NAMALWA (cell line): ENCODE data around the gene XRN1.
"Not testable (repeated sequence)": the region's sequence is repeated elsewhere in the genome, so short reads cannot be mapped to it uniquely, and the experiment has no call there.

Experiments used
- DNase-seq: peaks from one replicate; pipeline ENCODE4 v3.0.0-alpha.2; 2015; ENCODE audit warnings: low spot score

Gene XRN1

DNA sequence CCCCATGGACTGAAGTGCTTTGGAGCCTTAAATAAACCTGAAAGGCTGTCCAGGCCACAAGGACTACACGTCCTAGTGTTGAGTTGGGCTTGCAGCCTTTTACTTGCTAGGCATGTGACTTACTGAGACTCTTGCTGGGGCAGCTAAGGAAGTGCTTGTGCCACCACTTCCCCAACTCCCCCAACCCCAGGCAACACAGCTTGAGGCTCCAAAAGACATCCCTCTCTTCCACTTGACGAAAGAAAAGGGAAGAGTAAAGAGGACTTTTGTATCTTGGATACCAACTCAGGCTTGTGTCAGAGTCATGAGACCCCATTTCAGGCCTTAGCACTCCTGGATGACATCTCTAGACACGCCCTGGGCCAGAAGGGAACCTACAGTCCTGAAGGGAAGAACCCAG is 109.8 kb downstream of the XRN1 start:
- no peak for DNase-seq

DNA sequence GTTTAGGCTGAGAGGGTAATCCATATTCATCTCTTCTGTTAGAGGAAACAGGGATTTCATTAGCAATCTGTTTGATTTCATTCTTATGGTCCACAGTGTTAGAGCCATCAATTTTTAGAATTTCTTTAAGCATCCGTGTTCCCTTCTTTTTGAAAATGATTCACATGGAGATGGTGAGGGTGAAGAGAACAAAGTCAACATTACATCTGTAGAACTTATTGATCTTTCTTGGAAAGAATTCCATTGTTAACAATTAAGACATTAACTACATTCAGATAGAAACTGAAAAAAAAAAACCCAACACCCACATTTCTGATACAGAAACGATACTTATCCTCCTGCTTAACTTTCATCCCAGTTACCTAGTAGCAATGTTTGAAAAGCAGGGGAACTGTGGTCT is 115.4 kb downstream of the XRN1 start:
- DNase-seq = no peak

DNA sequence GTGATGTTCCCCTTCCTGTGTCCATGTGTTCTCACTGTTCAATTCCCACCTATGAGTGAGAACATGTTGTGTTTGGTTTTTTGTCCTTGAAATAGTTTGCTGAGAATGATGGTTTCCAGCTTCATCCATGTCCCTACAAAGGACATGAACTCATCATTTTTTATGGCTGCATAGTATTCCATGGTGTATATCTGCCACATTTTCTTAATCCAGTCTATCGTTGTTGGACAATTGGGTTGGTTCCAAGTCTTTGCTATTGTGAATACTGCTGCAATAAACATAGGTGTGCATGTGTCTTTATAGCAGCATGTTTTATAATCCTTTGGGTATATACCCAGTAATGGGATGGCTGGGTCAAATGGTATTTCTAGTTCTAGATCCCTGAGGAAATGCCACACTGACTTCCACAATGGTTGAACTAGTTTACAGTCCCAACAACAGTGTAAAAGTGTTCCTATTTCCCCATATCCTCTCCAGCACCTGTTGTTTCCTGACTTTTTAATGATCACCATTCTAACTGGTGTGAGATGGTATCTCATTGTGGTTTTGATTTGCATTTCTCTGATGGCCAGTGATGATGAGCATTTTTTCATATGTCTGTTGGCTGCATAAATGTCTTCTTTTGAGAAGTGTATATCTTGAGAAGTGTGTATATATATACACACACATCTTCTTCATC is 123.4 kb downstream of the XRN1 start:
- DNase-seq = not testable (repeated sequence)

DNA sequence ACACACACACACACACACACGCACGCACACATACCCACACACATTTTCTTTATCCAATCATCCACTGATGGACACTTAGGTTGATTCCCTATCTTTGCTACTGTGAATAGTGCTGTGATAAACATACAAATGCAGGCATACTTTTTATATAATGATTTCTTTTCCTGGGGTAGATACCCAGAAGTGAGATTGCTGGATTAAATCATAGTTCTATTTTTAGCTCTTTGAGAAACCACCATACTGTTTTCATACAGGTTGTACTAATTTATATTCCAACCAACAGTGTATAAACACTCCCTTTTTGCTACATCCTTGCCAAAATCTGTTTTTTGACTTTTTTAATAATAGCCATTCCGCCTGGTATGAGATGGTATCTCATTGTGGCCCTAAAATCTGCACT is 127.9 kb downstream of the XRN1 start:
- DNase-seq = no peak

DNA sequence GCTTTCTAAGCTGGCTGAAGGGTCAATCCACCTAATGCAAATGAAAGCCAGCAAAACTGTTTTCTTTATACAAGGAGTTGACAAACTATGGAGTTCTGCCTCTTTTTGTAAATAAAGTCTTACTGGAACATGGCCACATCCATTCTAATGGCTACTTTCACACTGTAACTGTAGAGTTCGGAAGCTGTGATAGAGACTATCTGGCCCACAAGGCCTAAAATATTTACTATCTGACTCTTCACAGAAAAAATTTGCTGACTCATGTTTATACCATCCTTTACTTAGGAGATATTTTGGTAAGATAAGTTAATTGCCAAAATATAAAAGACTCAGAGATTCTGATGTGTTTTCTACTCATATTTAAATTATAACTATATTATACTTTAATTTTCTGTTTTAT is 128.7 kb downstream of the XRN1 start:
- no peak for DNase-seq

DNA sequence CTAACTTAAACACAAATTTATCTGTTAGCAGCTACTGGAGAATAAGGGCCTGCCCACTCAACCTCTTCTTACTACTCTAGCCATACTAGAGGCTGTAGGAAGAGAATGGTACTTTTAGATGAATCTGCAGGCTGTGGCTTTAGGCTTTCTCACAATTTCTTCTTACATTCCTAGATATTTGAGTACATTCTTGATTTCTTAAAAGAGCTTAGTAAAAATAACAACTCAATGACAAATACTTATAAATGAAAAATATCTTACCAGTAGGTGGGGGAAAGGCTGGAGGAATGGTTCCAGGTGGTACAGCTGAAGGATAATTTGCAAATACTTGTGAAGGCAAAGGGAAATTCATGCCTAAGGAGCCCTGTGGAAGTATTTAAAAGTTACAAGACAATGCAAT is 129.5 kb downstream of the XRN1 start:
- no peak for DNase-seq

DNA sequence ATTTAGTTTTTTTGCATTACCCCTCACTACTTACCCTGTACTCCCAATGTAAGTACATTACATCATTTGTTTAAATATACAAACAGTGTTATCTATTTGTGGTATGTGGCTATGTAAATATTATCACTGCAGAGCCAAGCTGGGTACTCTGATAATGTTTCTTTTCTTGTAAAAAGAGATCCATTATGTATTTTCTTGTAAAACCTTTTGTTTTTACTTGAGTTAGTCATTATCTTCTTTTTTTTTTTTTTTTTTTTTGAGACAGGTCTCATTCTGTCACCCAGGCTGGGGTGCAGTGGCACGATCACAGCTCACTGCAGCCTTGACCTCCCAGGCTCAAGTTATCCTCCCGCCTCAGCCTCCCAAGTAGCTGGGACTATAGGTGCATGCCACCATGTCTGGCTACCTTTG is 131.9 kb downstream of the XRN1 start:
- DNase-seq = not testable (repeated sequence)

DNA sequence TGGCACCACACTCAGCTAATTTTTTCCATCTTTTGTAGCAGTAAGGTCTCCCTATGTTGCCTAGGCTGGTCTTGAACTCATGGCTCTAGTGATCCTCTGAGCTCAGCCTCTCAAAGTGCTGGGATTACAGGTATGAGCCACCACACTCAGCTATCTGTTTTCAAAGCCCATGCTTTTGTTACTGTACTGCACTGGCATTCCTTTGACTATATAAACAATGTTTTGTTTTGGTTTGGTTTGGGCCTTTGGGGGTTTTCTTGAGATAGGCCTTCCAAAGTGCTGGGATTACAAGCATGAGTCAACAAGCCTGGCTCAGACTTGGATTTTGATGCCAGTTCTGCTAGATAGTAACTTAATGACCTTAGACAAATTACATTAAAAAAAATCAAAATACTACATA is 132.8 kb downstream of the XRN1 start:
- no peak for DNase-seq

DNA sequence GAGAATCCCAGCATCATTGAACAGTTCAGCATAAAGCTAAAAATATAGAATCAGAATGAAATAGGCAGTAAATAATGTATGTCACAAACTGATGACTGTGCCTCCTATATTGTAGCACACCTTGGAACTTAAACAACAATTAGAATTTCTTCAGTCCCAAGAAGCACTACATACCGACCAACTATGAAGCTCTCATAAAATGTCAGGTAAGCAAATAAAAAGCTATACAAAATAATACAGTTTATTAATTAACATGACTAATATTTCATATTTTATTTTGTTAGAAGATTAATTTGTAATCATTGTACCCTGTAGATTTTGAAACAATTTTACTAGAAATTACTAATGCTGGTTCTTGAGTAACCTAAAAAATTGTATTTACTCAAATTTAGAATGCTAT is 137.4 kb downstream of the XRN1 start:
- no peak for DNase-seq

DNA sequence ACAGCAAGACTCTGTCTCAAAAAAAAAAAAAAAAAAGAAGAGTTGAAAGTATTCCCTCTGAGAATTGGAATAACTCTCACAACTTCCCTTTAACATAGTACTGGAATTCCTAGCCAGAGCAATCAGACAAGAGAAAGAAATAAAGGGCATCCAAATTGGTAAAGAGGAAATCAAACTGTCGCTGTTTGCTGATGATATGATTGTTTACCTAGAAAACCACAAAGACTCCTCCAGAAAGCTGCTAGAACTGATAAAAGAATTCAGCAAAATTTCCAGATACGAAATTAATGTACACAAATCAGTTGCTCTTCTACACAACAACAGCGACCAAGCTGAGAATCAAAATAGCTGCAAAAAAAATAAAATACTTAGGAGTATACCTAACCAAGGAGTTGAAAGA is 145.0 kb downstream of the XRN1 start:
- DNase-seq = not testable (repeated sequence)

DNA sequence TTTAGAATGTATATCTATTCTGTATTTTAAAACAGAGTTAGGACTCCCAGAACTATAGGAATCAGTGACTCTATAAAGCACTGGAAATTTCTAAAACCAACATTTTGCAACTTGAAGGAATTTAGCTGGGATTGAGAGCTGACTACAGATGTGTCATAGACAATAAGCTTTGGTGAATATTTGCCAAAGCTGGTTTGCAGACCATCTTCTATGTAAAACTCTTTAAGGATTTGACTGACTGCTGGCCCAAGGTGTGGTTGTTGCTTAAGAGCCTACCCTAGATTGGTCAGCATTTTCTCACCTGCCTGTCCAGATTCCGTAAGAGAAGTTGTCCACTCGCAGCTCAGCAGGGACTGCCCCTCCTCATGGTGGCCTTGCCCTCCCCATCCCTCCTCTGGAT is 149.2 kb downstream of the XRN1 start:
- DNase-seq = no peak

DNA sequence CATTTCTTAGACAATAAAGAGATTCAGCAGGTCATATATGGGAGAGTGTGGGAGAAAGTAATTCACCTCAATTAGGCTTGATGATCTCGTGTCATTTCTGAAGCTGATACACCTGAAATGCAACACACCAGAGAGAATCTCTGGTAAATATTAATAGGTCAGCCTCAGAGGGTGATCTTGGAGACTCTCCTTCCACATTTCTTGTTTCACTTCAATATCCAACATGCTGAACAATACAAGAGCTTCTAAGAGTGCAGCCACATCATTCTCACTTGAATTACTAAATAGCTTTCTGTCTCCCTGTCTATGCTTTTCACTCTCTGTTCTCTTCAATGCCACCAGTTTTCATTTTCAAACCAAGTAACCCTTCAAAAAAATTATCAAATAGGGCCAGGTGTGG is 151.3 kb downstream of the XRN1 start:
- no peak for DNase-seq

DNA sequence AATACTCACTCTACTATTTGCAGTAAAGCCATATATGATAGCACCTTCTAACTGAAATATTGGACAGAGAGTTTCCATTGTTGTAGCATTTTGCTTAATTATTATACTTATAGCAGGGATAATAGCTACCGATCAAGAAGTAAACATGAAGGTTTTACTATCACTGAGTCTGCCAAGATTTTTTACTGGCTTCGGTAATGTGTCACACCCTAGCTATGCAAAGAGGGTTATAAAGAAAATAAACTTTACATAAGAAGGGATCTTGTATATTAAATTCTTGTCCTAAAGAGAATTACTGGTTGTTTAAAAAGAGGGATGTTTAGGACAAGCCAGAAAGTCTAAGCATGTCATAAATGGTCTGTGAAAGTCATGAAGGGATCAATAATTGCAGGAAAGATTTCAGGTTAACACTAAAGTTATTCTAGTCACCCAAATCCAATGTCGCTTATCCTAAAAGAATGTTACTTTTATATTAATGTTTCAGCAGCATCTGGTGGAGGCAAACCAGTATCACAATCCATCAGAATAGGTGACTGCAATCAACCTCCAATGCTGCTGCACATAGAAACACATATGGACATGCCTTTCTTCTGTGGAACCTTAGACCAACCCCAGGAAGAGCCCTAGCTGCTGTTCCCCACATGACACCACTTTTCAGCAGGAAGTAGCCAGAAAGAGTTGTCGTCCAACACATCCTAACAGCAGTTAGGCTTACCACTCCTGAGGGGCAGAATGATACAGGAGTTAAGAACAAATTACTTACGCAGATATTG is 159.8 kb downstream of the XRN1 start:
- DNase-seq = no peak

DNA sequence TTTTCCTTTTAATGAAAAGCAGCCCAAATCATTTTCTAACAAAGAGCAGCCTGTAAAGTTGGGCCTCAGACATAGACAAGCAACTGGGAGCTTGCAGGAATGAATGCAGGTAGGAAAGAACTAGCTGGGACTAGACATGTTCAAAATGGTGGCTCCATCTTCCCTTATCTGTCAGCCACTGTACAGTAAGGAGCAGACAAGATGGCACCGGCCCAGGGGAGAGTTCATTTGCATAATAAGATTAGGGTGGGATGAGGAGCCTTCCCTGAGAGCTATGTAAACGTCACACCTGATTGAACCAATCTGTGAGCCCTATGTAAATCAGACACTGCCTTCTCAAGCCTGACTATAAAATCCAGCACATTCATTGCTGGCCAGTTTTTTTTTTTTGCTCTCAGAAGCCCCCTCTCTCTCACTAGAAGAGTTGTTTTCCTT is 162.7 kb downstream of the XRN1 start:
- peak; percentile 39 for DNase-seq

DNA sequence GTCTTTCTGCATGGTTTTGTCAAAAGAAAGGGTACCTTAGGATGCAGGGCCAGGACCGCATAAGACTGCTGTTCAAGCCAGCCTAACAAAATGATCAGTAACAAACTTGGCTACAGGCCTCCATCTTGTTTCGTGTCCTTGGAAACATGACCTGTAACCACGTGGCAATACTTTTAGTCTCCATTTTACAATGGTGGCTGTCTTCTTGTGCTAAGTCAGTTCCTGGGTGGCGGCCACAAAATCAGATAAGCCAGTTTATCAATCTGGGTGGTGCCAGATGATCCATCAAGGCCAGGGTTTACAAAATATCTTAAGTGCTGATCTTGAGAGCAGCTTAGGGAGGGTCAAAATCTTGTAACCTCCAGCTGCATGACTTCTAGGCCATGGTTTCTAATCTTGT is 165.3 kb downstream of the XRN1 start:
- DNase-seq = no peak

DNA sequence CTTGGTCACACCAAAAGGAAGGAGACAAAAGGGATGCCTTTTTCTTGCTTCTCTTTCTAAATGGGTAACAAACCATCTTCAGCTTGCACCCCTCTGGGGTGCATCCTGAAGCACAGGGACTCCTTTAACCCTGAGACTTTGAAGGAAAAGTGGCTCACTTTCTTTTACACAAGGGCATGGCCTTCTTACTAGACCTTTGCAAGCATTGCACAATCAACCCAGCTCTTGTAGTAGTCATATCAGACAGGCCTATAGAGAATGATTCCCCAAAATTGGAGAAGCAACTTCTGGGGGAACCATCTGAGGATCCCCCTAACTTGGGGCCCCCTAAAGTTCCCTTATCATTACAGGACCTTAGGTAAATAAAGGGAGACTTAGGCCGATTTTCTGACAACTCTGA is 166.4 kb downstream of the XRN1 start:
- no peak for DNase-seq

DNA sequence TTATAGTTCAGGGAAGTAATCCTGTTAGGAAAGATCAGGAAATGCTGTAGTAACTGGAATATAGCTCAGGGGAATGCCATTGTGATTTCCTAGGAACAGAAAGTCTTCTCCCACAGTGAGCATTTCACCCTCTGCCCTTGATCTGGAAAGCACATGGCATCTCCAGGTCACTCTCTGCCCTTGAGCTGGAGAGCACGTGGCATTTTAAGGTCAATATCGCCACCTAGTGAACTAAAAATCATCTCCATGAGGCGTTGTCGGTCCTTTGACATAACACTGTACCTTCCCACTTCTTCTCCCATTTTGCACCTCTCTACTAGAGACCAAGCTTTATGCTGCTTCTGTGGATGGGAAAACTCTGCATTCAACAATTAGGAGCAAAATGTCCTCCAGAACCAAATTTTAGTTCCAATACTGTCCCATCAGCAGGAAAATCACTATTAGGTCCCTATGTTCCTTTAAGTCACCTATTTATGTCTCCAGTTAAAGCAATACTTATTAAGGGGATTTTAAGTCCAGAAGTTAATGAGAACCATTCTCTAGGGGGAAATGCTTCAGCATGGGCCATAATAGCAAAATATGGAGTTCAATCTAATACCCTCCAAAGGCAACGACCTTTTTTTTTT is 167.8 kb downstream of the XRN1 start:
- DNase-seq = peak; percentile 89

DNA sequence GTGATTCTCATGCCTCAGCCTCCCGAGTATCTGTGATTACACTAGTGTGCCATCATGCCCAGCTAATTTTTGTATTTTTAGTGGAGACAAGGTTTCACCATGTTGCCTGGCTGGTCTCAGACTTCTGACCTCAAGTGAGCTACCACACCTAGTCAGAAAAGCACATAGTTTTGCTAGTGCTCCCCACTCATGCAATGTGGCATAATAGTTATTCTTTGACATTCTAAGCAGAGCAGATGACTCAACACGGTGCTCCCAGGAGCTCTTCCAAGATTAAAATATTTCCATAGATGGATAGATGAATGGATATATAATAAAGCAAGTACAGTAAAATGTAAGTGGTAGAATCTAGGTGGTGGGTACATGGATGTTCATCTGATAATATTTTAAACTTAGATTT is 169.4 kb downstream of the XRN1 start:
- no peak for DNase-seq

DNA sequence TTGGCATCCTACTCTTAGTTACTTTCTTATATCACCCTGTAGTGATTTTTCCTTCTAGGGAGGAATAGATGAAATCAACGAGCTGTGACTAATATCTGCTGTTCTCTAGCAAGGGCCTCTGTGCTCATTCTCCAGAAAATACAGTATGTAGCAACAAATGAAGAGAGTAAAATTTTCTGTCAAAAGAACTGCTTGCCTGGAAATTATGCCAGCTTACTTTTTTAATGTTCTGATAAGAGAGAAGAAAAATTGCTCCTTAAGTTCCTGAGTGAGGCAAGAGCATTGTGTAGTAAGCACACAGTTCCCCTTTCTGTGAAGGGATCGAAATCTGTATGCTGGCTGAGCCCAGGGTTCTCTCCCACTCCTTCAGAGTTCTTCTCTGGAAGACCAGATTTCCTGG is 171.1 kb downstream of the XRN1 start:
- DNase-seq = no peak

DNA sequence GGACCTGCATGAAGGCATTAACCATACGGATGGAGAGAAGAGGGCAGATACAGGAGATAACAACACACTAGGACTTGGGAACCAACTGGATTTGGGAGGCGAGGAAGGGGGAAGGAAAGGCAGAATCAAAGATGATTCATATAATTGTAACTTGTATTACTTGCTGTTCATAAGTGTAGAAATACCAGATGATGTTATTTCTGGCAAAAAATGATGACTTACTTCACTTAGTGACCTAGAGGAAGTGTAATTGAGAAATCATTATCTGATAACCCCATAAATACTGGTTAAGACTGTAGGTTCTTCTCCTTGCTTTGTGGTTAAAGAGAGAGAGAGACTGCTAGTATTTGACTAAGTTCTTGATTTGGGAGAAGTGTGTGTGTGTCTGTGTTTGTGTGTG is 172.0 kb downstream of the XRN1 start:
- no peak for DNase-seq

DNA sequence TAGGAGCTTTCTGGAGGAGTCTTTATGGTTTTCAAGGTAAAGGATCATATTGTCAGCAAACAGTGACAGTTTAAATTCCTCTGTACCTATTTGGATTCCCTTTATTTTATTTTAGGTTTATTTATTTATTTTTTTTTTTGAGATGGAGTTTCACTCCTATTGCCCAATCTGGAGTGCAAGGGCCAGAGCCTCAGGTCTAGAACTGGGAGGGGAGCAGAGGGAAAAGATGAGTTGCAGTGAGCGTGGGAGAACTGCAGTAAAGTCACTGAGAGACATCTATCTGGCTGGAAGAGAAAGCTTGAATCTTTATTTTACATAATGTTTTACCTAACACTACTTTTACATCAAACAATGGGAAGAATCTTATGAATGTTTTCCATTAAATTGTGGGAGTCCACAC is 172.9 kb downstream of the XRN1 start:
- DNase-seq = no peak

DNA sequence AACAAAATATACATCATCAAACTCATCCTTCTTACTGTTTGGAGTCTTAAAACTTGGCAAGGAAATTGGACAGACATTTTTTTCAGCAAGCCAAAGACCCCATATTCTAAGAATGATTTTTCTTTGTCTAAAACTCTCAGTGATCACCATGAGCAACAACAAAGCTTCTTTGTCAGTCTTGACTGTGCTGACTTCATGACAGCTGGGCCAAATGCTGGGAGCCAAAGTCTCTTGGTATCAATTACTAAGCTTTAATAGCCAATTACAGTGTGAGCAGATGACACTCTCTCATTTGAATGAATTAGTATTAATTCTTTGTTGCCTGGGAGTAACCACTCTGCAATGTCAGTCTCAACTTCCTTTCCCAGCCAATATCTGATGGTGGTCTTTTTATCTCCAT is 174.3 kb downstream of the XRN1 start:
- no peak for DNase-seq

DNA sequence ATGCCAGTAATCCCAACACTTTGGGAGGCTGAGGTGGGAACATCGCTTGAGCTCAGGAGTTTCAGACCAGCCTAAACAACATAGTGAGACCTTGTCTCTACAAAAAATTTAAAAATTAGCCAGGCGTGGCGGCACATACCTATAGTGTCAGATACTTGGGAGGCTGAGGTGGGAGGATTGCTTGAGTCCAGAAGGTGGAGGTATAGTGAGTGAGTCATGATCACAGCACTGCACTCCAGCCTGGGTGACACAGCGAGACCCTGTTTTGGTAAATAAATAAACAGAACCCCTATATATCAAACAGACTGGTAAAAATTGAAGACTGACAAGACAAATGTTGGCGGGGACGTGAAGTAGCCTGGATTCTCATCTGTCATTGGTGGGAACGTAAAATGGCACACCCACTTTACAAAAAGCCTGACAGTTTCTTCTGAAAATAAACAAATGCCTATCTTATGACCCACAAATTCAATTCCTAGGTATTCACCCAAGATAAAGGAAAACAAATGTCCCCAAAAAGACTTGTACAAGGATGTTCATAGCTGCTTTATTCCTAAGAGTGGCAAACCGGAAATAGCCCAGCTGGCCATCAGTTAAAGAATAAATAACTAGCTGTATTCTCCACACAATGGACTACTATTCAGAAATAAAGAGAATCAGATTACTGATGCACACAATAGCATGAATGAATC is 175.5 kb downstream of the XRN1 start:
- DNase-seq = no peak
